Kidney (tissue), 14 donors: ENCODE data around the gene PIGL. TPM values are rescaled to one million over a fixed set of nuclear protein-coding genes. Genes with fewer than 3 reads are reported as not detected.
"Not testable (repeated sequence)": the region's sequence is repeated elsewhere in the genome, so short reads cannot be mapped to it uniquely, and the experiment has no call there.

ENCODE experiments used
- DNase-seq, 5 donors: peaks; one replicate each; pipeline ENCODE4 v3.0.0-alpha.2; 2013 to 2020
- FAIRE-seq: peaks from 2 replicates; lab custom pipeline; 2012; peaks lifted over from hg19 to GRCh38; lab: Jason Lieb, UNC
- H3K27ac ChIP-seq, 2 donors: one replicate each; pipeline ENCODE4 v1.7.0; 2013; ENCODE audit warnings: low read depth in 2 of 2, low read length in 2 of 2, inconsistent platforms in 1 of 2
- H3K27me3 ChIP-seq: one replicate; pipeline ENCODE4 v1.7.1; 2013; ENCODE audit warnings: low read length, inconsistent platforms; ENCODE audit not compliant: control insufficient read depth, insufficient read depth
- H3K36me3 ChIP-seq, 3 donors: one replicate each; pipeline versions ENCODE4 v1.7.0 to v1.7.1; 2013; ENCODE audit warnings: low read length in 3 of 3, control low read depth in 1 of 3, inconsistent platforms in 1 of 3; ENCODE audit not compliant: insufficient read depth in 3 of 3, control insufficient read depth in 2 of 3
- H3K4me1 ChIP-seq, 3 donors: one replicate each; pipeline versions ENCODE4 v1.7.0 to v1.7.1; 2013; ENCODE audit warnings: low read length in 3 of 3, inconsistent platforms in 1 of 3, low read depth in 1 of 3; ENCODE audit not compliant: control insufficient read depth in 2 of 3, insufficient read depth in 2 of 3
- H3K4me3 ChIP-seq, 3 donors: one replicate each; pipeline versions ENCODE4 v1.7.0 to v1.8.1; 2013; ENCODE audit warnings: low read length in 3 of 3, control low read depth in 1 of 3, inconsistent platforms in 1 of 3
- H3K9ac ChIP-seq, 3 donors: one replicate each; pipeline versions ENCODE4 v1.7.0 to v1.7.1; 2013; ENCODE audit warnings: low read length in 3 of 3, control low read depth in 1 of 3, inconsistent platforms in 1 of 3
- H3K9me3 ChIP-seq, 3 donors: one replicate each; pipeline versions ENCODE4 v1.7.0 to v1.7.1; 2013; ENCODE audit warnings: low read length in 3 of 3, control low read depth in 1 of 3, inconsistent platforms in 1 of 3; ENCODE audit not compliant: control insufficient read depth in 2 of 3, insufficient read depth in 1 of 3
- intact Hi-C: fragments of 100-400 bp; cut with DNase I; formaldehyde crosslinking; loops from one replicate; pipeline ENCODE4 v1.11.1; 2022
- polyA plus RNA-seq: library from polyadenylated mRNA; stranded (reverse); fragments of 350-450 nt; fragmentation: Illumina TruSeq; extraction: RNeasy Lipid Tissue Mini Kit (QIAGEN cat#74804); gene quantifications from one replicate; pipeline ENCODE4 v1.2.3, GENCODE V29; 2014; ENCODE audit warnings: low read depth, low replicate concordance; ENCODE audit not compliant: insufficient read depth
- total RNA-seq: library from RNA; stranded (reverse); fragmentation: NEBNext Ultra II Directional; extraction: Animal tissue kit (Norgen Biotek cat#: 25700); gene quantifications from one replicate; pipeline ENCODE4 v1.2.1, GENCODE V29; 2021
- TF ChIP-seq, protein P1 (sequence below): IDR thresholded peaks from 3 replicates; pipeline ENCODE4 v1.5.1; 2012; ENCODE audit warnings: mild to moderate bottlenecking, moderate library complexity, borderline replicate concordance; ENCODE audit not compliant: insufficient read depth; ENCODE audit errors: extremely low read depth
- donor health status: control.
- donor health status: control.
- donor health status: control.
- donor health status: control.
- donor health status: control.
- donor health status: DM: yes; HTN: yes; CAD: no.
- donor health status: Normal renal cell carcinoma (clear cell type).

The PIGL gene
- total and polyA plus RNA-seq, 2 donors from 2014 or later, result 13.6 to 33.5 TPM

DNA sequence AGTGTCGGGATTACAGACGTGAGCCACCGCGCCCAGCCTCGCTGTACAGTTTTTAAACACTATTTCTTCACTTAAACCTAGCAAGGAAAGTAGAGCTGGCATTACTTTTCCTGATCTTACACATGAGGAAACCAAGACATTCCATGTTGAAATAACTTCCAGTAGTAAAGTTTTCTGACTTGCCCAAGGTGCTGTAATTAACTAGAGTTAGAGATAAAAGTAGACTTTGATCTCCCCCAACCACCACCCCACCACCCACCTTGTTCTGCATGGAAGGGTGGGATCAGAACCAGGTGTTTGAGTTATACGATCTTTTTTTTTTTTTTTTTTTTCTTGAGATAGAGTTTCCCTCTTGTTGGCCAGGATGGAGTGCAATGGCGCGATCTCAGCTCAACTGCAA lies 89.2 kb downstream of the PIGL start:
- intact Hi-C loops, result no loop called here
- FAIRE-seq (no peak), DNase-seq (no peak)
- TF ChIP-seq, protein P1, sequence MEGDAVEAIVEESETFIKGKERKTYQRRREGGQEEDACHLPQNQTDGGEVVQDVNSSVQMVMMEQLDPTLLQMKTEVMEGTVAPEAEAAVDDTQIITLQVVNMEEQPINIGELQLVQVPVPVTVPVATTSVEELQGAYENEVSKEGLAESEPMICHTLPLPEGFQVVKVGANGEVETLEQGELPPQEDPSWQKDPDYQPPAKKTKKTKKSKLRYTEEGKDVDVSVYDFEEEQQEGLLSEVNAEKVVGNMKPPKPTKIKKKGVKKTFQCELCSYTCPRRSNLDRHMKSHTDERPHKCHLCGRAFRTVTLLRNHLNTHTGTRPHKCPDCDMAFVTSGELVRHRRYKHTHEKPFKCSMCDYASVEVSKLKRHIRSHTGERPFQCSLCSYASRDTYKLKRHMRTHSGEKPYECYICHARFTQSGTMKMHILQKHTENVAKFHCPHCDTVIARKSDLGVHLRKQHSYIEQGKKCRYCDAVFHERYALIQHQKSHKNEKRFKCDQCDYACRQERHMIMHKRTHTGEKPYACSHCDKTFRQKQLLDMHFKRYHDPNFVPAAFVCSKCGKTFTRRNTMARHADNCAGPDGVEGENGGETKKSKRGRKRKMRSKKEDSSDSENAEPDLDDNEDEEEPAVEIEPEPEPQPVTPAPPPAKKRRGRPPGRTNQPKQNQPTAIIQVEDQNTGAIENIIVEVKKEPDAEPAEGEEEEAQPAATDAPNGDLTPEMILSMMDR, result no peak
- Histone ChIP-seq H3K9ac (no peak overlapping the region), H3K36me3 (peaks cover 0 to 7% (median 2%) of the 10 kb centered on the region in 3 donors), H3K27ac (no peak overlapping the region), H3K4me1 (peaks cover 0 to 2% (median 0%) of the 10 kb centered on the region in 3 donors), H3K4me3 (no peak overlapping the region), H3K9me3 (no peaks in the 10 kb centered on the region), H3K27me3 (no peaks in the 10 kb centered on the region)

DNA sequence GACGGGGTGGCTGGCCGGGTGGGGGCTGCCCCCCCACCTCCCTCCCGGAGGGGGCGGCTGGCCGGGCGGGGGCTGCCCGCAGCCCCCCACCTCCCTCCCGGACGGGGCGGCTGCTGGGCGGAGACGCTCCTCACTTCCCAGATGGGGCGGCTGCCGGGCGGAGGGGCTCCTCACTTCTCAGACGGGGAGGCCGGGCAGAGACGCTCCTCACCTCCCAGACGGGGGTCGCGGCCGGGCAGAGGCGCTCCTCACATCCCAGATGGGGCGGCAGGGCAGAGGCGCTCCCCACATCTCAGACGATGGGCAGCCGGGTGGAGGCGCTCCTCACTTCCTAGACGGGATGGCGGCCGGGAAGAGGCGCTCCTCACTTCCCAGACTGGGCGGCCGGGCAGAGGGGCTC lies 95.1 kb downstream of the PIGL start:
- intact Hi-C loops, FAIRE-seq, H3K9me3 ChIP-seq, H3K36me3 ChIP-seq, H3K4me1 ChIP-seq, H3K27ac ChIP-seq, H3K4me3 ChIP-seq, H3K27me3 ChIP-seq, H3K9ac ChIP-seq: not testable (repeated sequence)
- DNase-seq, result peak in 1 of 5 donors; percentile 74

DNA sequence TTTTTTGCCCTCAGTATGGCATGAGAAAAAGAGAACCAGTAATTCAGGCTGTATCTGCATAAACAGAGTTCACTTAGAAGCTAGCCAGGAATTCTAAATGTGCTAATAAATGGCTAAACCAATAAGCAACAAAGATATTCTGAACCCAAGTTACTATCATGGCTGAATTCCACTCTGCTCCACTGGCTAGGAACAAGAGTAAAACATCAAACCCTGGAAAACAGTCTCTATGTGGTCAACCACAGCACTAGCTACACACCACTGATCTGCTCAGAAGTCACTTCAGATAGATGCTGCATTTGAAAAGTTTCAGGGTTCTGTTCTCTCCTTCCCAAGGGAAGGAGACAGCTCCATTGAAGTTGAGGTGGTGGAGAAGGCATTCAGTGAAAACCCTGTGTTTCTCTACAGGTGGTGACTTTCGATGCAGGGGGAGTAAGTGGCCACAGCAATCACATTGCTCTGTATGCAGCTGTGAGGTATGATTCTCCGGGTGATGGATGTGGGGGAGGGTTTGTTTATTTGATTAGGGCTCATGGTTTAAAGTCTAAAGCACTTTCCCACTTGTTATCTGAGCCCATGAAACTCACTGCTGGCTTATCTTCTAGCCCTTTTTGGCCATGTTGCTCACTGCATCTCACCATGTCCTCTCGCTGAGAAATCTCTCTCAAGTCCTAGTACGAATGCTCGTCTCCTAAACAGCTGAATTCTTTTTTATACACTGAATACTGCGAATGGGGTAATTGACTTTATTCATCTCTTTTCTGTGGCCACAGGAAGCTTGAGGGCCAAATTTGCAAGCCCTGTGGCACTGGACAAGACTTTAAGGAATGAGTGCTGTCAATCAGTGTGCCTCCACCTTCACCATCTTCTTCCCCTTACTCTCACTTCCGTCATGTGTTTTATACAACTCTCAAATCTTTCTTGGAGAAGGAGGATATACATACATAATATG lies 96.4 kb downstream of the PIGL start:
- no peak for FAIRE-seq

DNA sequence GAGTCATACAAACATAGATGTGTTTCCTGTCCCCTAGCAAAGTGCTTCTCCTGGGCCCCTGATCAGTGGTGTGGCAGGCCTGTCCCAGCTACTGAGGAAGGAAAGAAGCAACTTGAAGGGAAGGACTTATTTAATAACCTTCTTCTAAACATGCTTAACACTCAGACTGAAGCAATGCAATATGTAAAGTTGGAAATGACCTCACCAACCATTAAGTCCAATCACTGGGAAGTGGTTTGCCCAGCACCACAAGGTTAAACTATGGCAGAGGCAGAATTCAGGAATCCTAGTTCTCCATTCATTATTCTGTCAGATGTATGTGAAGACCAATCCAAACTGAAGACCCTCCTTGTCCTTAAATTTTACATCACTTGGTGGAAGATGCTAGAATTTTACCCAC lies 97.2 kb downstream of the PIGL start:
- peaks cover 0 to 3% (median 2%) of the 10 kb centered on the region in 3 donors for H3K36me3 ChIP-seq
- intact Hi-C loops, result no loop called here
- FAIRE-seq, result no peak

More for the DNA sequence above, 96.4 kb downstream of the PIGL start:
- Histone ChIP-seq H3K27ac (peak overlapping the region in 1 of 2 donors; percentile 15), H3K27me3 (no peaks in the 10 kb centered on the region), H3K4me3 (no peak overlapping the region), H3K9me3 (no peaks in the 10 kb centered on the region), H3K36me3 (peaks cover 0 to 3% (median 2%) of the 10 kb centered on the region in 3 donors), H3K9ac (no peak overlapping the region), H3K4me1 (peaks cover 0 to 2% (median 2%) of the 10 kb centered on the region in 3 donors)
- TF ChIP-seq, protein P1, result no peak
- intact Hi-C loops, result no loop called here
- DNase-seq, result peak in 2 of 5 donors; percentile 40 to 52

More for the DNA sequence above, 97.2 kb downstream of the PIGL start:
- no peak overlapping the region for H3K4me3 ChIP-seq
- TF ChIP-seq, protein P1, result no peak
- no peak for DNase-seq
- no peaks in the 10 kb centered on the region for H3K9me3 ChIP-seq
- H3K4me1 ChIP-seq, result peaks cover 0 to 2% (median 2%) of the 10 kb centered on the region in 3 donors
- H3K27me3 ChIP-seq, result no peaks in the 10 kb centered on the region
- no peak overlapping the region for H3K27ac ChIP-seq
- H3K9ac ChIP-seq, result no peak overlapping the region
